ENCODE measurements around the gene ATP2C1.

ATP2C1 gene

GRCh38 chr3:130895690-130896488, 2.0 kb downstream of the ATP2C1 start:
- DNase-seq (ENCODE audit: low read depth in 2 of 2, low spot score in 1 of 2): no peak

GRCh38 chr3:130897316-130897715, 3.4 kb downstream of the ATP2C1 start:
- no peak for DNase-seq (ENCODE audit: low read depth in 2 of 2, low spot score in 1 of 2)

GRCh38 chr3:130900959-130901358, 7.1 kb downstream of the ATP2C1 start:
- DNase-seq (ENCODE audit: low read depth in 2 of 2, low spot score in 1 of 2): no peak

DNA sequence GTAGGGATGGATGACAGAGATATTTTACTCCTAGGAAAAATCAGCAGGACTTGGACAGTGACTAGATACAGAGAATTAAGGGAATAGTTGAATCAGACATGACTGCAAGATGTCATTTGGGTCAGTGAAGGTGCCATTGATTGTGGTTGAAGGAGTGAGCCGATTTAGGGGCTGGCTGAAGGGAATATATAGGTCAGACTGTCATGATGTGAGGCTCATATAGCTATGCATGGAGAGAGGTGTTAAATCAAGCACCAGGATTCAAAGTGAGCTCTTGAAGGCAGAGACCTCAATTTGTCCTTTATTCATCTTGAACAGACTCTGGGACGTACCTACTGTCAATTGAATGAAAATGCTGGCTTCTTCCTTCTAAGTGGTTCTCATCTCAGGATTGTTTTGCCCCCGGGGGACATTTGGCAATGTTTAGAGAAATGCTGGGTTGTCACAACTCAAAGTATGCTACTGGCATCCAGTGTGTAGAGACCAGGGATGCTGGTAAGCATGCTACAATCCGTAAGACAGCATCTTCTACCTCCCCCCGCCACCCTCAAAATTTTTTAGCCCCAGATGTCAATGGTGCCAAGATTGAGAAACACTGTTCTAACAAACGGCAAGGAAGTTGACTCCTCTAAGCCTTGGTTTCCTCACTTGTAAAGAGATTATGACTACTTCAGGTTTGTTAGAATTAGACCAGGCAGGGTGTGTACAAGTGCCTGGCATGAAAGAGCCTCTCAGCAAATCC, 7.8 kb downstream of the ATP2C1 start:
- no peak for DNase-seq (ENCODE audit: low read depth in 2 of 2, low spot score in 1 of 2)

GRCh38 chr3:130903412-130903908, 9.6 kb downstream of the ATP2C1 start:
- no peak for DNase-seq (ENCODE audit: low read depth in 2 of 2, low spot score in 1 of 2)

DNA sequence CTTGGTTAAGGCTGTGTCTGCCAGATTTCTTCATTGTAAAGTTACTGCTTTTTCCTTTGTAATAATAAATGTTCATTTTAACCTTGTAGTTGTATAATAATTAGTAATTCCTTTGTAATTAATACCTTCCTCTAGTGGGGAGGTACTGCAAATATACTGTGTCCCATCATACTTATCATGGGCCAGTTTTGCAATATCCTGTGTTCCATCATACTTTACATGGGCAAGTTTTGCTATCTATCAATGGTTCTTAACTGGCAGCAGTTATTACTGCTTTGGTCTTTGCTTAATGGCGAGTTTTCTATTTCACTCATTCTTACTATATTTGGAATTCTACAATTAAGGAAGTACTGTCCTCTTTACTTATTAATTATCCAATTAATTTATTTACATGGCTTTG, 10.6 kb downstream of the ATP2C1 start:
- no peak for DNase-seq (ENCODE audit: low read depth in 2 of 2, low spot score in 1 of 2)

- no peak for DNase-seq (ENCODE audit: low read depth in 2 of 2, low spot score in 1 of 2)
Observed at GRCh38 chr3:130905551-130905950, 11.7 kb downstream of the ATP2C1 start.

- DNase-seq (ENCODE audit: low read depth in 2 of 2, low spot score in 1 of 2): no peak
Observed at GRCh38 chr3:130906374-130906995, 12.6 kb downstream of the ATP2C1 start.

DNA sequence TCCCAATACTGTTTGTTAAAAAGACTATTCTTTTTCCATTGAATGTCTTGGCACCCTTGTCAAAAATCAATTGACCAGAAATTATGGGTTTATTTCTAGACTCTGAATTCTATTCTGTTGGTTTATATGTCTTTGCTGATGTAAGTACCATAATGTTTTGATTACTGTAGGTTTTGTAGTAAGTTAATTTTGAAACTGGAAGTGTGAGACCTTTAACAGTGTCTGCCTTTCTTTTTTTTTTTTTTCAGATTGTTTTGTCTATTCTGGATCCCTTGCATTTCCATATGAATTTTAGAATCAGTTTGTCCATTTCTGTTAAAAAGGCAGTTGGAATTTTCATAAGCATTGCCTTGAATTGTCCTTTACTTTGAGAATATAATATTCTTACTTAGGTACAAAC, 13.6 kb downstream of the ATP2C1 start:
- DNase-seq (ENCODE audit: low read depth in 2 of 2, low spot score in 1 of 2): no peak

DNA sequence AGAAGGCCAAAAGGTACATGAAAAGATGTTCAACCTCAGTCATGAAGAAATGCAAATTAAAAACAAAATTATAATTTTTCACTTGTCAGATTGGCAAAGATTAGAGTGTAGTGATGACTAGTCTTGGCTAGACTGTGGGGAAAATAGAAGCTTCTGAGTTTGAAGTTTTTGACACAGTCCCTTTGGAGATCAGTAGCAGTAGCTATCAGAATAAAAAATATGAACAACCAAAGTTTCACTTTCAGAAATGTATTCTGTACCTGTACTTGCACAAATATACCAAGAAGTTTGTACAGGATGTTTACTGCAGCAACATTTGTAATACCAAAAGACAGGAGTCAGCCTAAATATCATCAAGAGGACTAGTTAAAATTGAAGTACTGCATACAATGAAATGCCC, 14.1 kb downstream of the ATP2C1 start:
- DNase-seq (ENCODE audit: low read depth in 2 of 2, low spot score in 1 of 2): no peak

DNA sequence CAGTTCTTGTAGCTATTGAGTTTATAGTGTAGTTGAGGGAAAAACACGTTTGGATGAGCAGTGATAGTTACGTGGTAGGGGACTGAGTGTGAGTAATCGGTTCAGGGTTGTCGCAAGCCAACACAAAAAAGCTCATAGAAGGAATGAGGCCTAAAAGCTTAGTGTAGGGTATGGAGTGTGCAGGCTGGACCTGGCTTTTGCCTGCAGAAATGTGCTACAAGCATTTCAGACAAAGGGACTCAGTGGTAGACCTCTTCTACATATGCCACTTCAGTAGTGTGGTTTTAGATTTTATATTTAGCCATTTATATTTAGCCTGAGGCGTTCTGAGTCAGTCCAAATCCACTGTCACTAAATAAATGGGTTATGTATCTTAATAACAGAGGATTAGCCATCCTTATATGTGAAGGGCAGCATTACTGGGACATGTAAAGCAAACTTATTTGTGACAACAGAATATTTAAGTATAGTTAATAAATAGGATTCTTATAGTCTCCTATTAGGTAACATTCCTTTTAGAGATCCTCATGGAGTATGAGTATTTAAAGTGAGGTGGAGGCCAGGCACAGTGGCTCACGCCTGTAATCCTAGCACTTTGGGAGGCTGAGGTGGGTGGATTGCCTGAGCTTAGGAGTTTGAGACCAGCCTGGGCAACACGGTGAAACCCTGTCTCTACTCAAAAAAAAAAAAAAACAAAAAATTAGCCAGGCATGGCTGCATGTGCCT, 21.8 kb downstream of the ATP2C1 start:
- no peak for DNase-seq (ENCODE audit: low read depth in 2 of 2, low spot score in 1 of 2)

GRCh38 chr3:130916507-130917167, 22.8 kb downstream of the ATP2C1 start:
- DNase-seq (ENCODE audit: low read depth in 2 of 2, low spot score in 1 of 2): no peak

DNA sequence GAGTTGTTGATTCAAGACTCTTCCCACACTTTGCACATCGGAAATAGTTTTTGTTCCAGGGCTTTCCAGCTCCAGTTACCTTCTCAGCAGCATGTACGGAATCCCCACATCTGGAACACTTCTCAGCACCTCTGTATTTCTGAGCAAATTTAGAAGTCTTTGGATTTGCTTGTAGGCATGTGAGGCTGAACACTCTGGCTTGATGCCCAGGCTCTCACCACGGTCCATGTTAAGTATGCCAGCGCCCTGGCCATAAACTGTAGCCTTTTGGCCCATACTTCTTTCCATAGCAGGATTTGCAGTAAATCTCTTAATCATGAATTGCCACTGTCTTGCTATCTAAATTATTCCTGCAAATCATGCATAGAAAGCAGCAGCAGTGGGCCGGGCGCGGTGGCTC, 24.4 kb downstream of the ATP2C1 start:
- DNase-seq (ENCODE audit: low read depth in 2 of 2, low spot score in 1 of 2): no peak

DNA sequence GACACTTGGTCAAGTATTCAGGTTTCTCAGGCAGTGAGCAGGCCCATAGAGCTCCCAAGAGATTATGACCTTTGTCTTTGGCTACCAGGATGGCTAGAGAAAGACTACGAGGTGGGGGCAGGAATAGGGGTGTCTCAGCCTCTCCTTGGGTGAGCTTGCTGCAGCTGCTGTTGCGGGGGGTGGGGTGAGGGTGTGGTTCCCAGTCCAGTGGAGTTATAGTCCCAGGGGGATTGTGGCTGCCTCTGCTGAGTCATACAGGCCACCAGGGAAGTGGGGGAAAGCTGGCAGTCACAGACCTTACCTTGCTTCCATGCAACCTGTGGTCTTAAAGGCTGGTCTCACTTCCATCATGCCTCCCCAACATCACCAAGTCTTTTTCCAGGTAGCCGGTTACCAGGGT, 31.7 kb downstream of the ATP2C1 start:
- no peak for DNase-seq (ENCODE audit: low read depth in 2 of 2, low spot score in 1 of 2)

- DNase-seq (ENCODE audit: low read depth in 2 of 2, low spot score in 1 of 2): no peak
Observed at GRCh38 chr3:130926504-130926903, 32.6 kb downstream of the ATP2C1 start.

DNA sequence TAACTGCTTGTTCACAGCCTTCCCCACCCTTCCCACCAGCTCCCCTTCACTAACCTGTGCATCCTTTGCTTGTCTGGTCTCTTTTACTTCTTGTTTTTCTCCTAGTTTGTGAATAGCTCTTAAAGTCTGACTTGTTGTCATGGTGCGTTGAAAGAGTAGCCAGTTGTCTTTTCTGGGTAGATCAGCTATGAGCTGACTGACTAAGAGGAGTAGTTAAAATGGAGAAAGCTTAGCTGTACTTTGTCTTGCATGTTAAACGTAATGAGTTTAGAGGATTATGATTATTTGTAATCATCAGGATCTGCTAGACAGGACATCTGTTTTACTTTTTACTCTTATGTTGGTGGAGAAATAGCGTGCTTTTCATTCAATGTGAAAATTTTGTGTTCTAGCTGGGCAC, 35.9 kb downstream of the ATP2C1 start:
- DNase-seq (ENCODE audit: low read depth in 2 of 2, low spot score in 1 of 2): no peak

DNA sequence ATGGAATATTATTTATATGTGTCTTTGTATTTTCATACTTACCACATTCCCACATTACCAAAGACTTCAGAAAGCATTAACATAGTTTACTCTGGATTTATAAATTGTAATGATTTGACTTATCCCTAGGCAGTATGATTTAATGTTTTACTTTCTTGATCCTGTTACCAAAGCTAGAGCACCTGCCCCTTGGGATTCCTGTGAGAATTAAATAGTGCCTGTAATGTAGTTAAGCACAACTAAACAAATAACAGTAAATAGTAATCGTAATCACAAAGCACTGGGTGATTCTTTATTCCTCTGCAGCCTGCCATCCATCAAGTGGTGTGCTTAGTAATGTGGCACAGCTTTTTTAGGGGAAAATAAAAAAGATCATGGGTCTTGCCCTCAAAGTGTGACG, 39.1 kb downstream of the ATP2C1 start:
- no peak for DNase-seq (ENCODE audit: low read depth in 2 of 2, low spot score in 1 of 2)

DNA sequence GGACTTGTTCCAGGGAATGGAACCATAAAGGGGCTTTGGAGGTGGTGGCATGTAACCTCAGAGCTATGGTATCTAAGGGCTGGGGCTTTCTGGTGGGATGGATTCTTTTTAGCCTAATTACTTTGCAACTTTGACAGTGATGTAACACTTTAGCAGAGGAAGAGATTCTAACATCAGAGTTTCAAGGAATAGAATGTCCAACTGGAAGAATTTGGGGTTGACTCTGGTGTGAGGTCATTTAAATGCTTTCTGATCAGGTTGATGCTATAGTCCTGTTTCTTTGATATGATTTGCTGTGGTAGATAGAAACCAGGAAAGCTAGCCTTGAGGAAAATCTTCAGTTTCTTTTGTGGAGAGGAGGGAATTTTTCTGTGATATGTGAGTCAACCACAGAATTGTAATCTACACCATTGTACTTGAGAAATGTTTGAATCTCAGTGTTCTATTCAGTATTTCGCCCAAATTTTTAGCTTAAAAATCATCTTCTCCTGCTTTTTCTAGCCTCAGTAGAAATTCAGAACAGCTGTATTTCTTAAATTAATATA, 40.0 kb downstream of the ATP2C1 start:
- no peak for DNase-seq (ENCODE audit: low read depth in 2 of 2, low spot score in 1 of 2)

DNA sequence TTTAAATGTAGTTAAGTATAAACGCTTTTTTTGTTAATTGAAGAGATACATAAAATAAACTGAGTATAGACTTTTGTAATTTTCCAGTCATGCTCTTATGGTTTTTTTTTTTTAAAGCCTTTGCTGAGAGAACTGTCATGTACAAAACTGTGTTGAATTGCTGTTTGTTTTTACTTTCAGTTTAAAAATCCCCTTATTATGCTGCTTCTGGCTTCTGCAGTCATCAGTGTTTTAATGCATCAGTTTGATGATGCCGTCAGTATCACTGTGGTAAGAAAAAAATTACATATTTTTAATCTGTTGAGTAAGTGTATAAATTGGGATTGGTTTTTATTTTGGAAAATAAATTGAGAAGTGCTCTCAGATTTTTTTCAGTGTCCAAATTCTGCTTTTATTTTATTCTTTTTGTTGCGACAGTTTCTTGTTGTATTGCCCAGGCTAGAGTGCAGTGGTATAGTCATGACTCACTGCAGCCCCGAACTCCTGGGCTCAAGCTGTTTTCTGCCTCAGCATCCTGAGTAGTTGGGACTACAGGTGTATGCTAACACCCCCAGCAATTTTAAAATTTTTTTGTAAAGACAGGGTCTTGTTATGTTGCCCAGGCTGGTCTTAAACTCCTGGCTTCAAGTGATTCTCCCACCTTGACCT, 40.7 kb downstream of the ATP2C1 start:
- no peak for DNase-seq (ENCODE audit: low read depth in 2 of 2, low spot score in 1 of 2)
